ENCODE results near the gene CATSPER2. TPM values are rescaled to one million over a fixed set of nuclear protein-coding genes. Genes with fewer than 3 reads are reported as not detected.
"Not testable (repeated sequence)": the region's sequence is repeated elsewhere in the genome, so short reads cannot be mapped to it uniquely, and the experiment has no call there.

The CATSPER2 gene
- total RNA-seq: 10 to 100 TPM in 1 of 2 donors, 1 to 10 TPM in 1; 8.3 to 16.2 TPM

DNA sequence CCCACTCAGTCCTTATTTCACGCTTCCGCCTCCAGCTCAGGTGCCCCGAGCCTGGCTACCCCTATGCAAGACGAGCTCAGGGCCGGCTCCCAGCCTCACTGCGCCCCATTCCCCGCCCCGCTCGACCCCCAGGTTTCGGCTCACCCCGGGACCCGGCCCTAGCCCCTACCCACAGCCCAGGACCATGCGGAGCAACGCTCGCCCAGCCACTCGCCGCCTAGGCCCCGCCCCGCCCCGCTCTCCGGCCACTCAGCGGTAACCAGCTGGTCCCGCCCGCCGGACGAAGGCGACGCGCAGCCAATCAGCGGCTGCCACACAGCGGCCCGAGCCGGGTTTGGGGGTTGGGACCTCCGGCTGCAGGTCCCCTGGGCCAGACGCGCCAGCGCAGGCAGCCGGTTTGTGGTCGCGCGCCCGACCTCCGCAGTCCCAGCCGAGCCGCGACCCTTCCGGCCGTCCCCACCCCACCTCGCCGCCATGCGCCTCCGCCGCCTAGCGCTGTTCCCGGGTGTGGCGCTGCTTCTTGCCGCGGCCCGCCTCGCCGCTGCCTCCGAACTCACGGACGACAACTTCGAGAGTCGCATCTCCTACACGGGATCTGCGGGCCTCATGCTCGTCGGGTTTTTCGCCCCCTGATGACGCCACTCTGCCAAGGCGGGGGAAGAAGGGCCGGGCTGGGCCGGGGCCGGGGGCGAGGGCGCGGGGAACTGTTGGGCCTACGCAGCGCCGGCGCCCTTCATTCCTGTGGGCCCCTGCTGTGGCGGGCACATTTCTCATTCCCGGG, at the start of gene CATSPER2:
Gene CATSPER2, minus strand, starts transcription at position 196 of the 781 bp plus-strand sequence. CDS start 783 bp downstream, outside the sequence.
- no peak for DNase-seq
- Histone ChIP-seq H3K9me3 (no peaks in the 10 kb centered on the region), H3K36me3 (replicated peaks in 1 of 2; ENCODE audit: insufficient read depth in 1 of 2, low read depth in 2 of 2) (no peaks in the 10 kb centered on the region), H3K27ac (no peak within 1 kb of the TSS), H3K4me3 (no peak within 1 kb of the TSS), H3K4me1 (no peaks in the 10 kb centered on the region), H3K27me3 (no peaks in the 10 kb centered on the region)
- 91 to 94% methylated on average over 52 to 55 of the region's 85 CpGs for WGBS, 2 donors
- ATAC-seq: no peak
- TF ChIP-seq, protein P1, sequence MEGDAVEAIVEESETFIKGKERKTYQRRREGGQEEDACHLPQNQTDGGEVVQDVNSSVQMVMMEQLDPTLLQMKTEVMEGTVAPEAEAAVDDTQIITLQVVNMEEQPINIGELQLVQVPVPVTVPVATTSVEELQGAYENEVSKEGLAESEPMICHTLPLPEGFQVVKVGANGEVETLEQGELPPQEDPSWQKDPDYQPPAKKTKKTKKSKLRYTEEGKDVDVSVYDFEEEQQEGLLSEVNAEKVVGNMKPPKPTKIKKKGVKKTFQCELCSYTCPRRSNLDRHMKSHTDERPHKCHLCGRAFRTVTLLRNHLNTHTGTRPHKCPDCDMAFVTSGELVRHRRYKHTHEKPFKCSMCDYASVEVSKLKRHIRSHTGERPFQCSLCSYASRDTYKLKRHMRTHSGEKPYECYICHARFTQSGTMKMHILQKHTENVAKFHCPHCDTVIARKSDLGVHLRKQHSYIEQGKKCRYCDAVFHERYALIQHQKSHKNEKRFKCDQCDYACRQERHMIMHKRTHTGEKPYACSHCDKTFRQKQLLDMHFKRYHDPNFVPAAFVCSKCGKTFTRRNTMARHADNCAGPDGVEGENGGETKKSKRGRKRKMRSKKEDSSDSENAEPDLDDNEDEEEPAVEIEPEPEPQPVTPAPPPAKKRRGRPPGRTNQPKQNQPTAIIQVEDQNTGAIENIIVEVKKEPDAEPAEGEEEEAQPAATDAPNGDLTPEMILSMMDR (IDR thresholded peaks at IDR 0.05): no peak
- no peak for TF ChIP-seq POLR2A (IDR thresholded peaks at IDR 0.05)
- intact Hi-C loops (cut with DNase I): no loop called here

DNA sequence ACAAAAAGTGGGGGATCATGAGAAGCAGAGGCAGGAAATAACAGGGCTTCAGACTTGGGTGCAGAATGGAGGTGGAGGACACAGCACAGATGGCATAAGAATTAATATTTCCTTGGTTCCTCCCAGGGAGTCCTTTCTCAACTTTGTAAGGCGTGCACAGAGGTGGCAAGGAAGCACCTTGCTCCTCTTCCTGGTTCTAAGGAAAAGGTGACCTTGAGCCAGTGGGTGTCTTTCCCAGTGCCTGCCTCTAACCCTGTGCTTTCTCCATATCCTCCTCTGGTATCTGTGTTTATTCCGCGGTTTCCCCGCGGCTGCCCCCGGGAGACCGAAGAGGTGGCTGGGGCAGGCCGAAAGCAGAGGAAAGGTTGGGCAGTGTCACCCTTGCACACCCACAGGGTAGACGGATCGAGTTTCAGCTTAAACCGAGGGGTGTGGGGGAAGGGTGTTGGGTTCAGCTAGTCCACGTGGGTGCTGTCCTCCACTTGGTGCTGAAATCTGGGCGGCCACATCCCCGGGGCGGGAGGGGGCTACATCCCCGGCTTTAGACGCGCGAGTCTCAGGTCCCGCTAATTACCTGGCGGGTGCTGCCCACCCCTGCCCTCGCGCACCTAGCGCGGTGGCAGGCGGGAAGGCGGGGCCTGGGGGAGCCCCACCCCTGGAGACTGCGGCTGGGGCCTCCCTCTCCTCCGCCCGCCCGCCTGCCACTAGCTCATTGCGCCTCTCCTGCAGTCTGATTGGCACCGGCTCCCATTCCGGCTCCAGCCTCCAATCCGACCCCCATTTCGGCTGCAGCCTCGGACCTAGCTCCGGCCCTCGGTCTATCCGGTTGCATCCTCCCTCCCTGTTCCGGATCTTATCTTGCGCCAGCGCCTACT, 44.7 kb upstream of the CATSPER2 start, which contains the start of gene CKMT1A:
Gene CKMT1A, plus strand, starts transcription at position 712 of the 875 bp plus-strand sequence. CDS start 192 bp downstream, outside the sequence.
- intact Hi-C loops (cut with DNase I); H3K4me3 ChIP-seq; H3K4me1 ChIP-seq; H3K27ac ChIP-seq; DNase-seq; H3K9me3 ChIP-seq; H3K27me3 ChIP-seq; H3K36me3 ChIP-seq (replicated peaks in 1 of 2; ENCODE audit: insufficient read depth in 1 of 2, low read depth in 2 of 2): not testable (repeated sequence)
- peak; percentile 62 for ATAC-seq
- no CpG with 5 or more reads among the region's 43 CpGs for WGBS, 2 donors

DNA sequence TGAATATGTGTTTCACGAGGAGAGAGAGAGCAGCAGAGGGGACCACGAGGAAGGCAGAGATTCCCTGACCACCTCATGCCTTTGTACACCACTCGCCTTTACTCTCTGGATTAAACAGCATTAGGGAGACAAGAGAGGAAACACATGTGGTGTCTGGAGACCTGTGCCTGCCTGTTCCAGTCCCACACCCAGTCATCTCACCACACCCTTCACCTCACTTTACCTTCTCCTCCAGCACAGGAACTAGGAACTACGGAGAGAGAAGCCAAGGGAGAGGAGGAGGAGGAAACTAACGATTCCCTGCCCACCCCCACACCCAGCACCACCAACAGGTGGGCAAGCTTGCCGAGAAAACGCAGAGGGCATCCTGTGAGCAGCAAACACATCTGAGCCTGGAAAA, 44.0 kb upstream of the CATSPER2 start:
- WGBS, 2 donors: 18% methylated on average over 2 of the region's 7 CpGs; no CpG with 5 or more reads in 1 of the 2 donors
- DNase-seq; ATAC-seq; H3K4me3 ChIP-seq; intact Hi-C loops (cut with DNase I); H3K4me1 ChIP-seq; H3K27ac ChIP-seq; H3K27me3 ChIP-seq; H3K9me3 ChIP-seq; H3K36me3 ChIP-seq (replicated peaks in 1 of 2; ENCODE audit: insufficient read depth in 1 of 2, low read depth in 2 of 2): not testable (repeated sequence)

DNA sequence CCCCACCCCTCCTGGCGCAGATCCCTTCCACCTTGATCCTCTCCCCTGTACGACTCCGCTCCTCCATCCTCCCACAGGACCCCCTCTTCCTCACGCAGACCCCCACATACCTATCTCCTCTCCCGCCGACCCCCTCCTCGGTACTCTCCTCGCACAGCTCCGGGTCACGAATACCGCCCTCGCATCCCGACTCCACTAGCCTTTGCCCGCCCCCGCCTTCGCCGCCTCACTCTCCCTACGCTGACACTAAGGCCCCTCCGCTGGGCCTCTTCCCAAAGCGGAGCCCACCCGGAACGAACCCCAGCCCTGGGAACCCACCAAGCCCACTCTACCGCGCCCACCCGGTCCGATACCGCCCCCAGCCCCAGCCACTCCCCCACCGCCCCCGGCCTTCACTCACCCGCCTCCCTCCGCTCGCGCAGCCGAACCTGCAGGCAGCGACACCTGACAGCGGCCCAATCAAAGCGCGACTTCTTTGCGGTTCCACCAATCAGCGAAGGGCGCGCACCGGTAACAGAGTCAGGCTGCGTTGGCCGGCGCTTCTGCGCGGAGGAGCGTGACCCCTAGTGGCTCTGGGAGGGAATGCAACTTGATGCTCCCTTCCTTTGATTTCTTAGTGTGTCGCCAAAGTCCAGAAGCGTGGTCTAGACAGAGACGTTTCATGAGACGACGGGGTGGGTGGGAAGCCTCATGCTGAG, 41.1 kb upstream of the CATSPER2 start:
- intact Hi-C loops (cut with DNase I); H3K27me3 ChIP-seq; H3K4me1 ChIP-seq; H3K9me3 ChIP-seq; H3K36me3 ChIP-seq (replicated peaks in 1 of 2; ENCODE audit: insufficient read depth in 1 of 2, low read depth in 2 of 2); DNase-seq; H3K4me3 ChIP-seq; H3K27ac ChIP-seq: not testable (repeated sequence)
- WGBS, 2 donors: no CpG with 5 or more reads among the region's 54 CpGs
- ATAC-seq: peak; percentile 96

DNA sequence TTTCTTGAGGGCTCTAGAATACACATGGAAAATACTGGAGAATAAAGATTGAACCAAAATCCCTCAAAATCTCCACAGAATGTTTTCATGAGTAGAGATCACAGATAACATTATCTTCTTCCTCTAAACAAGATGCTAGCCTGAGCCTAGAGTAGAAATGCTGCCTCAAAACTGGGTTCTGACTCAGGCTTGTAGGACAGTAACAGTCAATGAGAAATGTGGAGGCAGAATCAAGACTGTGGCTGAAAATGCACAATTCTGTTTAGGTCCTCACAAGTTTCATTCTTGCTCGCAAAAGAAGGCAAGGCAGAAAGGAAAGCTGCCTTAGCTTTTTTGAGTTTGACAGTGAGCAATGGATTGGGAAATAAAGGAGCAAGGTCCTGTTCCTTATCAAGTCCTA, 25.5 kb upstream of the CATSPER2 start:
- H3K4me1 ChIP-seq; intact Hi-C loops (cut with DNase I); H3K27me3 ChIP-seq; ATAC-seq; H3K4me3 ChIP-seq; DNase-seq; H3K27ac ChIP-seq; H3K36me3 ChIP-seq (replicated peaks in 1 of 2; ENCODE audit: insufficient read depth in 1 of 2, low read depth in 2 of 2); H3K9me3 ChIP-seq: not testable (repeated sequence)
- WGBS, 2 donors: no CpG with 5 or more reads among the region's 1 CpG

DNA sequence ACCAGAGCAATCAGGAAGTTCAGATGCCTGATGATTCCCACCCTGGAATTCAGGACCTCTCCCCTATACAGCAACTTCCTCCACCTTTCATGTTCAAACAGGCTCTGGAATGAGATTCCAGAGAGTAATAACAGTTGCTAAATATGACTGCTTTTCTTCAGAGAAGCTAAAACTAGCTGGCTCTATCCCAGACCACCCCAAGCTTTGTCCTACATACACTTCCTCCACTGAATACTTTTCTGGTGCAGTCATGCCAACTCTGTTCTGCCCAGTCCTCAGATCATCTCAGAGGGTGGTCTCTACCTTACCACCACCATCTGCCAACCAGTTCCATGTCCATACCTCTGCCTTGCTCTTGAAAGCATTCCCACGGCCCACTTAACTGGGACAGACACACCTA, 17.5 kb upstream of the CATSPER2 start:
- ATAC-seq; H3K4me3 ChIP-seq; H3K27ac ChIP-seq; H3K27me3 ChIP-seq; H3K9me3 ChIP-seq; H3K4me1 ChIP-seq; H3K36me3 ChIP-seq (replicated peaks in 1 of 2; ENCODE audit: insufficient read depth in 1 of 2, low read depth in 2 of 2); intact Hi-C loops (cut with DNase I); DNase-seq: not testable (repeated sequence)
- no CpG with 5 or more reads among the region's 1 CpG for WGBS, 2 donors

DNA sequence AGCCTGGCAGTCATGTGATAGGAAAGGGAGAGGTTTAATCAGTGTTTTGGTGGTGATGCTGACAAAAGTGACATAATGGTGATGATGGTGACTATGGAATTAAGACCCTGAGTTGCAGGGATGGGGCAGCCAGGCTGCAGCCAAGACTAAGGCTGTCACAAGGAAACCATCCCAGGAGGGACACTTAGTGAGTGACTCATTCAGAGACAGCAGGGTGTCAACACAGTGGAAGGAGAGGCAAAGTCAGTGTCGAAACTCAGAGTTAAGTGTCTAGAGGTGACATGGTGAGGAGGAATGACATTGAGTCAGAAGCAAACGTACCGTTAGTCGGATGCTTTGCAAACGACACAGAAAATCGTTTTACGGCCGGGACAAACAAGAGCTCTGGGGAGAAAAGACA, 14.7 kb upstream of the CATSPER2 start:
- not testable (repeated sequence) for H3K27ac ChIP-seq

DNA sequence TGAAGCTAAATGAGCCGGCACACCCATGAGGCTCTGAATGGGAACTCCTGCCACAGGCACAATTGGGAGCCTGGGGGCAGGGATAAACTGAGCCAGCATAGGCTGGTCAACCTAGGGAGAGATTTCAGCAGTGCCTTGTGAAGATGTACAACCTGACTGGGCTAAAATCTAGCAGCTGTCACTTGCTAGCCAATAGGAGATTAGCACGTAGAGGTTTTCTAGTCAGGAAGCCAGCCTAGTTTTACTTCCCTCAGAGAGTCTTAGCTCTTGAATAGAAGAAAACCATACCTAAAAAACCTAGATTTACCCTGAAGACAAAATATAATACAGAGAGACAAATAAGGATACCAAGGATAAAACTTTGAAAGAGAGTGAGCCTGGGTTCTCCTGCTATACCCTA, 13.6 kb upstream of the CATSPER2 start:
- H3K27ac ChIP-seq; ATAC-seq; H3K9me3 ChIP-seq; DNase-seq; H3K36me3 ChIP-seq (replicated peaks in 1 of 2; ENCODE audit: insufficient read depth in 1 of 2, low read depth in 2 of 2); H3K27me3 ChIP-seq; H3K4me3 ChIP-seq; H3K4me1 ChIP-seq; intact Hi-C loops (cut with DNase I): not testable (repeated sequence)
- WGBS, 2 donors: no CpG with 5 or more reads among the region's 2 CpGs

More for the DNA sequence above, 14.7 kb upstream of the CATSPER2 start:
- H3K4me1 ChIP-seq; H3K27me3 ChIP-seq; intact Hi-C loops (cut with DNase I); H3K9me3 ChIP-seq; H3K36me3 ChIP-seq (replicated peaks in 1 of 2; ENCODE audit: insufficient read depth in 1 of 2, low read depth in 2 of 2); ATAC-seq; DNase-seq; H3K4me3 ChIP-seq: not testable (repeated sequence)
- WGBS, 2 donors: no CpG with 5 or more reads among the region's 8 CpGs

DNA sequence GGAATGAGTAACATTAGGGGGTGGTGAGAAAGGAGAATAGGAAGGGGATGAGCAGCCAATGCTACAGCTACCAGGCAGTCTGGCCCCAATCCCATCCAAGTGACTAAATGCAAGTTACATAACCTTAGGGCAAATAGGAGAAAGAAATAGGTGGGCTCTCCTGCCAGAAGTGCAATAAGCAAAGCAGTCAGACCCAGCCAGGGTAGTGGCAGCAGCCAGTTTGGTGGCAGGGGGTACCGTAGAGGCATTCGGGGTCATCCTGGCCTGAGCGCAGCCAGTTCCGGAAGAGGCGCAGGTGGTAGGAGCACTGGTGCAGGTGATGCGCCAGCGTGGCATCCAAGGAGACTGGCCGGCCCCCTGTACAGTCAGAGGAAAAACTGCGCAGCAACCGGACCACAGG, 11.1 kb upstream of the CATSPER2 start:
- WGBS, 2 donors: 80% methylated on average over 1 of the region's 10 CpGs; no CpG with 5 or more reads in 1 of the 2 donors
- H3K4me3 ChIP-seq; H3K27ac ChIP-seq; DNase-seq; H3K9me3 ChIP-seq; intact Hi-C loops (cut with DNase I); H3K4me1 ChIP-seq; H3K36me3 ChIP-seq (replicated peaks in 1 of 2; ENCODE audit: insufficient read depth in 1 of 2, low read depth in 2 of 2); H3K27me3 ChIP-seq; ATAC-seq: not testable (repeated sequence)

DNA sequence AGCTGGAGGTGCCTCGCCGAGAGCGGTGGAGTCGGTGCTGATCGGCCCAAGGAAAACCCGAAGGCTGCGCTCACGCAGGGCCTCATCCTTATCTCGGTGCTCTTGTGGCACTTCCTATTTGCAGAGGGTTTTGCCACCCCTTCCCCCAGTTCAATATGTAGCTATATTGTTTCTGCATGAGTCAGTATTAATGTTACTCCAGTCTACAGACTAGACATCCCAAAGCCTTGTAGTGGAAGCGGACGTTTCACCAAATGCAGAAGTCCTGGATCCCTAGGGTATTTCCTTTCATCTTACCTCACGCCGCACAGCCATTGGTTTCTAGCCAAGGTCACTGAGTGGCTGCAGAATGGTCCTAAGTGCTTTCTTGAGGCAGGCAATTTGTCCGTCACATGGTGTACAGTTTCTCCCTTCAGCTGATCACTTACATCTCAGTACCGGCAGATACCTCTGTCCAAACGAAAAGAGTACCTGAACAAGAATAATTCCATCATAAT, 834 bp upstream of the CATSPER2 start:
- H3K9me3 ChIP-seq; H3K27ac ChIP-seq; H3K4me3 ChIP-seq; H3K4me1 ChIP-seq; DNase-seq; H3K27me3 ChIP-seq; intact Hi-C loops (cut with DNase I); H3K36me3 ChIP-seq (replicated peaks in 1 of 2; ENCODE audit: insufficient read depth in 1 of 2, low read depth in 2 of 2): not testable (repeated sequence)
- peak; percentile 35 for ATAC-seq
- WGBS, 2 donors: 91 to 93% methylated on average over 16 of the region's 16 CpGs

Measured in body of pancreas (tissue), 4 donors.